ENCODE measurements around the gene ELAVL2.

The ELAVL2 gene

DNA sequence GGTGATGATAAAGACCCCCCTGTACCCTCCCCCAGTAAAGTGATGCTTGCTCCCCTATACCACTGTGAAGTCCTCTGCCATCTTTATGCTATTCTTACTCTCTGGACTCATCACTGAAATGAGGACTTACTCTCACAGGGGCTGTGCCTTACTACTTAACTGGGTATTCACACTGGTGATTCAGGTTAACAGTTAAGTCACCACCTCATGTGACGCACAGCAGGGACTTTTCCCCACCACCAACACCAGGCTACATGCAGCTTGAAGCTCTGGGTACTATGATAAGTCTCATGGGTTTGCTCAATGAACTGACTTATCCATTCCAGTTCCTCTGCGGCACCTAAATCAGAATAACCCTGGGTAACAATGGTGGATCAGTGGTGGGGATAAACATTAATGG, 163.7 kb downstream of the ELAVL2 start:
- DNase-seq (ENCODE audit: low spot score) = no peak

DNA sequence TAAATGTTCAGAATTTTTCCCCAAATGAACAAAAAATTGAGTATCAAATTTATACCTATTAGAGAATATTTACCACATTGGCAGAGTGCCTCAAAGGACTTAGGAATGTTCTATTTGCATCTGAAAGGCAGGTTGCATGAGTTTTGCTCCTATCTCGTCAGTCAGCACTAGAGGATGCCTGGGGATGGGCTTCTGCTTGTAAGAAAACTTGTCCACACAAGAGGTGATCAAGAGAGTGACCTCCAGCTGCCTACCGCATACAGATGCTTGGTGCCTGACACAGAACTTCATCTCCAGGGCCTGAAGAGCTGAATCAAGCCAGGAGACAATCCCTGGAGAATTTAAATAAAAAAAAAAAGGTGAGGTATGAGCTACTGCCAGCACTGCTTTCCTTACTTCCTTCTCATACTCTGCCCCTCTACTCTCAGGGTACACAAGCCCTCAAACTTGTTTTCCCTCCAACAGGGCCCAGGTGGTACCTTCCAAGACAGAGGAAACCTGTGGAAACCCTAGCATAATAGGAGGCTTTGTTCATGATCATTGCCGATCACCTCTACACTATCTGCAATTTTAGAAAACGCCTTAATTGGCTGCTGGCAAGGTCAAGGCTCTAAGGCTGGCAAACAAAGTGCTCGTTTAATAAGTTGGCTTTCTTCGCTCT, 166.6 kb downstream of the ELAVL2 start:
- no peak for DNase-seq (ENCODE audit: low spot score)

DNA sequence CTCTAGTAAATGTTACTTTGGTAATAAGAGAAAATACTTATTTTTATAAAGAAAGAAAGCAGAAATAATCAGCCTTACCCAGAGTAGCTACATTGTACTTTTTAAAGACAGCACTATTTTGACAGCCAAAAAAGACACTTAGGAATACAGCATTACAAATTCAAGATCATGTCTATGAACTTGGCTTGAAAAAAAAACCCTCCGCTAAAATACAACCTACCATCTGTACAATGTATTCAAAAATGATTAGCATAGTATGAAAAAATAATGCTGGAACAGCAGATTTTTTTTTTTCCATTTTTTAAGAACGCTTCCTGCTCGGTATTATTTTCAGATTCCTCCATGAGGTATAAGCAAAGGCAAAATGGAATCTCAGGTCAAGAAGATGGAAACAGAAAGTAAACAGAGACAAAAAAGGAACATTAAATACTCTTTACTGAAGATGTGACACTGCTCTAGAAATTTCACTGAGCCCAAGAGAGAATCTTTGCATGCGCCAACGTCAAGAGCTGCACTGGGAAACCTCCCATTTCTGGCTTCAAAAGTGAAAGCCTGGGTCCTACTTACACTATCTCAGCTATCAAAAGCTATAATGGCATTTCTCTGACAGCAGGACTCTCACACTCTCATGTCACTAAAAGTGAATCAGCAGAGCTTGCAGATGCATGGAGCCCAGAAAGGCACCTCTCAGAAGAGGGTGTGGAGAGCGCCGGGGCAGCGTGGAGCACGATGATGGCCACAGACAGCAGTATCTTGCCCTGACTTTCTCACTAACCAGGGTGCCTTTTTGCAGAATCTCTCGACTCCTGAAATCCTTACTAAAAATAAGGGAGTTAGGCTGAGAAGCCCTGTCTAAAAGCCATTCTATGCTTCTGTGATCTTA, 167.4 kb downstream of the ELAVL2 start:
- no peak for DNase-seq (ENCODE audit: low spot score)

DNA sequence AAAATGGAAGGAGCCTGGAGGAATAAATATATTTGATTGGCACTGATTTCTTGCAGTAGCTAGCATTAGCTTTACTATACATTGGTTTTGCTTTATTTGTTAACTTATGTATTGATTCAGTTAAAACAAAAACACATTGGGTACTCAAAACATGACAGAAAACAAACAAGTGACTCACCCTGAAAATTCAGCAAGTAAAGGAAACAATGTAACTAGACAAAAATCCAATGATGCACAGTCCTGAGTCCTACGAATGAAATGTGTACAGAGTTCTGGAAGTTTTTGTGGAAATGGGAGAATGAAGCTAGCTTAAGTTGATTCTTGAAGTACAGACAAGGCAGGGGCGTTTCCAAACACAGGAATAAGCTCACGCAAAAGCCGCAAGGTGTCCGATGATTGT, 175.0 kb downstream of the ELAVL2 start:
- DNase-seq (ENCODE audit: low spot score) = no peak

DNA sequence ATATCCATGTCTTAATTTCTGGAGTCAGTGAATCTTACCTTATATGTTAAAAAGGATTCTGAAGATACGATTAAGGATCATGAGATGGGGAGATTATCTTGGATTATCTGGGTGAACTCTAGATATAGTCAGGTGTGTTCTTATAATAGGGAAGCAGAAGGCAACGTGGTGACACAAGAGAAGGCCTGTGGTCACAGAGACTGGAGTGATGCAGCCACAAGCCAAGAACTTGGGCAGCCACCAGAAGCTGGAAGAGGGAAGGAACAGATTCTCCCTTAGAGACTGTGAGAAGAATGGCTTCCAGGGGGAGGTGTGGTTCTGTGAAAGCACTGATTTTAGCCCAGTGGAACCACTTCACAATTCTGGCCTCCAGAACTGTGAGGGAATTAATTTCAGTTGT, 177.4 kb downstream of the ELAVL2 start:
- DNase-seq (ENCODE audit: low spot score) = no peak

DNA sequence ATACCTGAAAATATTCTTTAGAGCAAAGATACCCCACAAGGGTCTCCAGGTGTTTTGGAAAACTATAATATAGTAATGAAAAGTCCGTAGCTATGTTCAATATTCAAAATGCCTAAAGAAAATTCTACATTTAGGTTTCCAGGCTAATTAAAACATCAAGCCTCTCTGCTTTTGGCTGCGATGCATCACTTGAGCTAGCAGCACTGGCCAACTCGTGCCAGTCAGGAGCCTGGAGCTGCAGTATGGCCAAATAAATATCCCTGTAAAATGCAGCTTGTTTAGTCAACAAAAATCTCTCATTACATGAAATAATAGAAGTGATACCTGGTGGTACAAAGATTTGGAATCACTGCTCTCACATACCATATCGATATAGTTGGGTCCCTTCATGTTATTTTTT, 181.1 kb downstream of the ELAVL2 start:
- no peak for DNase-seq (ENCODE audit: low spot score)

DNA sequence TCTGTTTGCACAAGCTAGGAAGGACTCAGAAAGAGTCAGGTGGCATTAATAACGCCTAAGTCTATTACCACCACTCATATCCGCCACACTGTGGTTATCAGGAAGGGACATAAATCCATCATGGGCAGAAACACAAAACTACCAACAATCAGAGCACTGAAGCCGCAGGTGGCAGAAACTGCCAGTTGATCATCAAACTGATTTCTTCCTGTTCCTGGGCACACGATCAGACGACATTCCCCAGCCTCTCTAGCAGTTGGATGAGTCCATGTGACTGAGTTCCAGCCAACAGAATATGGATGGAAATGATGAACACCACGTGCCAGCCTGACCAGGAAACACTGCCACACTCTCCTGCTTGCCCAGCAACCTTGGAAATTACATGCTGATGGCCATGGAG, 181.7 kb downstream of the ELAVL2 start:
- DNase-seq (ENCODE audit: low spot score) = no peak

DNA sequence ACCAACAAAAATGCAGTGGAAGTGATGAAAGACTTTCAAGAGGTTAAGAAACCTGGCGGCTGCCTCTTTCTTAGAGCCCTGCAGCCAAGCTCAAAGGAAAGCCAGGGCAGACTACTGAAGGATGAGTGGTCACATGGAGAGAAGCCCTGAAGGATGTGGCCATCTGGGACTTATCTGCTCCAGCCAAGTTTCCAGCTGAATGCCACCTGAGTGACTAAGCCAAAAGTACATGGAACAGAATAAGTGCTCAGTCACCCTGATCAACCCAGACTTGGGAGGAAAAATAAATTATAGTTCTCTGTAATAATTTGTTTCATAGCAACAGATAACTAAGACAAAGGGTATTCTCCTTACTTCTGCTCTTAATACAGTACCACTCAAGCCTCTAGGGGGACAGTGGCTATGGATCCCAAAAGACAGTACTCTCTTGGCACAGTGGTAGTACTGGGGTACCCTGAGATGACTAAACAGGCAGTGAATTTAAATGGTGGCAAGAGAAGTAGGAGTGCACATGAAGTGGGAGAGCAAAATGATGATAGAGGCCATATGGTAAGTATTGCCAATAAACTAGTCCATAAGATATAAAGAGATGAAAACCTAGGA, 182.3 kb downstream of the ELAVL2 start:
- DNase-seq (ENCODE audit: low spot score) = no peak
